Measurements from ENCODE around the gene RGS17.

DNA sequence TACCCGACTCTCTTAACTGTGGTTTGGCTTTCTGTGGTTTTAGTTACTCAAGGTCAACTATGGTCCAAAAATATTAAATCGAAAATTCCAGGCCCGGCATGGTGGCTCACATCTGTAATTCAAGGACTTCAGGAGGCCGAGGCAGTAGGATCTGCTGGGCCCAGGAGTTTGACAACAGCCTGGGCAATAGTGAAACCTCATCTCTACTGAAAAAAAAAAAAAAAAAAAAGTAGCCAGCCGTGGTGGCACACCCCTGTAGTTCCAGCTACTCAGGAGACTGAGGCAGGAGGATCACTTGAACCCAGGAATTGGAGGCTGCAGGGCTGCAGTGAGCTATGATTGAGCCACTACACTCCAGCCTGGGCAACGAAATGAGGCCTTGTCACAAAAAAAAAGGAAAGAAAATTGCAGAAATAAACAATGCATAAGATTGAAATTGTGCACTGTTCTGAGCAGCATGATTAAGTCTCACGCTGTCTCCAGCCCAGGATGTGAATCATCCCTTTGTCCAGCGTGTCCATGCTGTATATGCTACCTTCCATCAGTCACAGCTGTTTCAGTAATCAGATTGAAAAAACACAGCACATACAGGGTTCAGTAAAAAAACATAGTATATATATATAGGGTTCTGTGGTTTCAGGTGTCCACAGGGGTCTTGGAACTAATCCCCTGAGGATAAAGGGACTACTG lies 40.7 kb downstream of the RGS17 start:
- TF ChIP-seq, protein P1, sequence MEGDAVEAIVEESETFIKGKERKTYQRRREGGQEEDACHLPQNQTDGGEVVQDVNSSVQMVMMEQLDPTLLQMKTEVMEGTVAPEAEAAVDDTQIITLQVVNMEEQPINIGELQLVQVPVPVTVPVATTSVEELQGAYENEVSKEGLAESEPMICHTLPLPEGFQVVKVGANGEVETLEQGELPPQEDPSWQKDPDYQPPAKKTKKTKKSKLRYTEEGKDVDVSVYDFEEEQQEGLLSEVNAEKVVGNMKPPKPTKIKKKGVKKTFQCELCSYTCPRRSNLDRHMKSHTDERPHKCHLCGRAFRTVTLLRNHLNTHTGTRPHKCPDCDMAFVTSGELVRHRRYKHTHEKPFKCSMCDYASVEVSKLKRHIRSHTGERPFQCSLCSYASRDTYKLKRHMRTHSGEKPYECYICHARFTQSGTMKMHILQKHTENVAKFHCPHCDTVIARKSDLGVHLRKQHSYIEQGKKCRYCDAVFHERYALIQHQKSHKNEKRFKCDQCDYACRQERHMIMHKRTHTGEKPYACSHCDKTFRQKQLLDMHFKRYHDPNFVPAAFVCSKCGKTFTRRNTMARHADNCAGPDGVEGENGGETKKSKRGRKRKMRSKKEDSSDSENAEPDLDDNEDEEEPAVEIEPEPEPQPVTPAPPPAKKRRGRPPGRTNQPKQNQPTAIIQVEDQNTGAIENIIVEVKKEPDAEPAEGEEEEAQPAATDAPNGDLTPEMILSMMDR (tag by site-specific recombination; IDR thresholded peaks at IDR 0.05), result no peak
- TF ChIP-seq ZNF560 (tag by site-specific recombination; IDR thresholded peaks at IDR 0.05; ENCODE audit: borderline replicate concordance) (no peak), ZNF768 (tag by site-specific recombination; IDR thresholded peaks at IDR 0.05) (no peak), ZNF776 (tag by site-specific recombination; IDR thresholded peaks at IDR 0.05; ENCODE audit: borderline replicate concordance) (no peak)
- TF ChIP-seq, protein P2, sequence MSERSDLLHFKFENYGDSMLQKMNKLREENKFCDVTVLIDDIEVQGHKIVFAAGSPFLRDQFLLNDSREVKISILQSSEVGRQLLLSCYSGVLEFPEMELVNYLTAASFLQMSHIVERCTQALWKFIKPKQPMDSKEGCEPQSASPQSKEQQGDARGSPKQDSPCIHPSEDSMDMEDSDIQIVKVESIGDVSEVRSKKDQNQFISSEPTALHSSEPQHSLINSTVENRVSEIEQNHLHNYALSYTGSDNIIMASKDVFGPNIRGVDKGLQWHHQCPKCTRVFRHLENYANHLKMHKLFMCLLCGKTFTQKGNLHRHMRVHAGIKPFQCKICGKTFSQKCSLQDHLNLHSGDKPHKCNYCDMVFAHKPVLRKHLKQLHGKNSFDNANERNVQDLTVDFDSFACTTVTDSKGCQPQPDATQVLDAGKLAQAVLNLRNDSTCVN (tag by site-specific recombination; optimal IDR thresholded peaks at IDR 0.05), result no peak
